Activated naive CD4-positive, alpha-beta T cell treated with anti-CD3 and anti-CD28 coated beads for 36 hours (primary cell): Measurements from ENCODE around the gene SLC35A1. TPM values are rescaled to one million over a fixed set of nuclear protein-coding genes. Genes with fewer than 3 reads are reported as not detected.

Experiments
- CTCF ChIA-PET: fragments of 350-600 bp; sonication (Branson Sonifier 250); formaldehyde crosslinking; loops from one replicate; lab custom pipeline; 2021; ENCODE audit warnings: antibody characterized with exemption; lab: Charles Lee
- DNase-seq: peaks from one replicate; pipeline ENCODE4 v3.0.0-alpha.2; 2020
- H3K27ac Mint-ChIP-seq: one replicate; pipeline ENCODE4 v1.8.0; 2021; ENCODE audit warnings: mild to moderate bottlenecking, mixed read lengths
- H3K27me3 Mint-ChIP-seq: one replicate; pipeline ENCODE4 v1.8.0; 2021; ENCODE audit warnings: low read depth, mixed read lengths
- H3K36me3 Mint-ChIP-seq: one replicate; pipeline ENCODE4 v1.8.0; 2021; ENCODE audit warnings: low read depth, mixed read lengths
- H3K4me1 Mint-ChIP-seq: one replicate; pipeline ENCODE4 v1.8.0; 2021; ENCODE audit warnings: low read depth, mixed read lengths
- H3K4me3 Mint-ChIP-seq: one replicate; pipeline ENCODE4 v1.8.0; 2021; ENCODE audit warnings: mild to moderate bottlenecking, moderate library complexity, mixed read lengths
- H3K9me3 Mint-ChIP-seq: one replicate; pipeline ENCODE4 v1.8.0; 2021; ENCODE audit warnings: mixed read lengths
- intact Hi-C: fragments of 100-400 bp; cut with micrococcal nuclease; formaldehyde crosslinking; loops from one replicate; pipeline ENCODE4 v1.15.1; 2023
- total RNA-seq, 2 experiments: library from RNA; stranded (reverse); gene quantifications; one replicate each; pipeline ENCODE4 v1.2.3, GENCODE V29; 2021

The SLC35A1 gene
- total RNA-seq, 2 experiments from 2014 or later, result 6.7 to 6.8 TPM

GRCh38 chr6:87538510-87539260 is 65.9 kb downstream of the SLC35A1 start:
- intact Hi-C loops, result no loop called here
- H3K4me3 Mint-ChIP-seq, result no peak overlapping the region
- H3K27ac Mint-ChIP-seq, result no peak overlapping the region
- DNase-seq, result no peak
- peaks cover 3% of the 10 kb centered on the region for H3K4me1 Mint-ChIP-seq
- CTCF ChIA-PET, result no interaction called here
- H3K27me3 Mint-ChIP-seq, result no peaks in the 10 kb centered on the region
- H3K36me3 Mint-ChIP-seq, result peaks cover 41% of the 10 kb centered on the region
- peaks cover 9% of the 10 kb centered on the region for H3K9me3 Mint-ChIP-seq

- CTCF ChIA-PET, result no interaction called here
- Mint-ChIP-seq H3K4me3 (no peak overlapping the region), H3K9me3 (peaks cover 9% of the 10 kb centered on the region), H3K27me3 (no peaks in the 10 kb centered on the region), H3K4me1 (peaks cover under 1% of the 10 kb centered on the region), H3K27ac (no peak overlapping the region), H3K36me3 (peaks cover 43% of the 10 kb centered on the region)
- no peak for DNase-seq
- intact Hi-C loops, result no loop called here
Measured at GRCh38 chr6:87539554-87539953, 66.8 kb downstream of the SLC35A1 start.

- H3K9me3 Mint-ChIP-seq, result peaks cover 9% of the 10 kb centered on the region
- CTCF ChIA-PET, result no interaction called here
- H3K27me3 Mint-ChIP-seq, result no peaks in the 10 kb centered on the region
- DNase-seq, result no peak
- H3K27ac Mint-ChIP-seq, result no peak overlapping the region
- no peak overlapping the region for H3K4me3 Mint-ChIP-seq
- intact Hi-C loops, result no loop called here
- no peaks in the 10 kb centered on the region for H3K4me1 Mint-ChIP-seq
- peaks cover 47% of the 10 kb centered on the region for H3K36me3 Mint-ChIP-seq
Measured at GRCh38 chr6:87540539-87540938, 67.8 kb downstream of the SLC35A1 start.

- Mint-ChIP-seq H3K36me3 (peaks cover 47% of the 10 kb centered on the region), H3K4me1 (no peaks in the 10 kb centered on the region)
- intact Hi-C loops, result no loop called here
Measured at GRCh38 chr6:87541041-87541440, 68.3 kb downstream of the SLC35A1 start.

GRCh38 chr6:87541744-87542143 is 69.0 kb downstream of the SLC35A1 start:
- Mint-ChIP-seq H3K27me3 (no peaks in the 10 kb centered on the region), H3K4me3 (no peak overlapping the region), H3K27ac (no peak overlapping the region), H3K9me3 (peaks cover 9% of the 10 kb centered on the region), H3K36me3 (peaks cover 47% of the 10 kb centered on the region), H3K4me1 (no peaks in the 10 kb centered on the region)
- no peak for DNase-seq
- CTCF ChIA-PET, result no interaction called here
- intact Hi-C loops, result no loop called here

More at GRCh38 chr6:87541041-87541440, 68.3 kb downstream of the SLC35A1 start:
- no peak for DNase-seq
- H3K27me3 Mint-ChIP-seq, result no peaks in the 10 kb centered on the region
- no peak overlapping the region for H3K4me3 Mint-ChIP-seq
- H3K9me3 Mint-ChIP-seq, result peaks cover 9% of the 10 kb centered on the region
- CTCF ChIA-PET, result no interaction called here
- H3K27ac Mint-ChIP-seq, result no peak overlapping the region

GRCh38 chr6:87543696-87544473 is 71.1 kb downstream of the SLC35A1 start:
- Mint-ChIP-seq H3K27me3 (no peaks in the 10 kb centered on the region), H3K9me3 (peaks cover 9% of the 10 kb centered on the region), H3K4me1 (no peaks in the 10 kb centered on the region), H3K36me3 (peaks cover 45% of the 10 kb centered on the region), H3K4me3 (no peak overlapping the region), H3K27ac (no peak overlapping the region)
- no peak for DNase-seq
- CTCF ChIA-PET, result interaction anchor here (0.7 to 1.1 kb wide), 2 partner anchors 11 to 29 kb away, joined by 3 read pairs; no protein-coding TSS in a partner anchor
- intact Hi-C loops, result no loop called here

- intact Hi-C loops, result no loop called here
- Mint-ChIP-seq H3K9me3 (peaks cover 8% of the 10 kb centered on the region), H3K27me3 (no peaks in the 10 kb centered on the region), H3K27ac (no peak overlapping the region), H3K36me3 (peaks cover 44% of the 10 kb centered on the region), H3K4me1 (no peaks in the 10 kb centered on the region), H3K4me3 (no peak overlapping the region)
- CTCF ChIA-PET, result no interaction called here
- no peak for DNase-seq
Measured at GRCh38 chr6:87544474-87544735, 71.6 kb downstream of the SLC35A1 start.

- Mint-ChIP-seq H3K27ac (peak overlapping the region; percentile 20), H3K4me1 (no peaks in the 10 kb centered on the region), H3K27me3 (no peaks in the 10 kb centered on the region), H3K4me3 (no peak overlapping the region), H3K36me3 (peaks cover 32% of the 10 kb centered on the region), H3K9me3 (no peaks in the 10 kb centered on the region)
- CTCF ChIA-PET, result no interaction called here
- intact Hi-C loops, result no loop called here
- DNase-seq, result no peak
Measured at GRCh38 chr6:87551799-87552198, 79.0 kb downstream of the SLC35A1 start.

GRCh38 chr6:87553159-87553765 is 80.5 kb downstream of the SLC35A1 start:
- H3K27ac Mint-ChIP-seq, result no peak overlapping the region
- H3K27me3 Mint-ChIP-seq, result no peaks in the 10 kb centered on the region
- CTCF ChIA-PET, result no interaction called here
- peaks cover 33% of the 10 kb centered on the region for H3K36me3 Mint-ChIP-seq
- intact Hi-C loops, result no loop called here
- no peaks in the 10 kb centered on the region for H3K4me1 Mint-ChIP-seq
- H3K9me3 Mint-ChIP-seq, result no peaks in the 10 kb centered on the region
- DNase-seq, result no peak
- no peak overlapping the region for H3K4me3 Mint-ChIP-seq

GRCh38 chr6:87555506-87555905 is 82.7 kb downstream of the SLC35A1 start:
- H3K9me3 Mint-ChIP-seq, result no peaks in the 10 kb centered on the region
- CTCF ChIA-PET, result no interaction called here
- H3K36me3 Mint-ChIP-seq, result peaks cover 27% of the 10 kb centered on the region
- no peaks in the 10 kb centered on the region for H3K4me1 Mint-ChIP-seq
- DNase-seq, result no peak
- no peak overlapping the region for H3K4me3 Mint-ChIP-seq
- no peak overlapping the region for H3K27ac Mint-ChIP-seq
- intact Hi-C loops, result no loop called here
- H3K27me3 Mint-ChIP-seq, result no peaks in the 10 kb centered on the region

- Mint-ChIP-seq H3K4me3 (no peak overlapping the region), H3K36me3 (peaks cover 22% of the 10 kb centered on the region), H3K27ac (no peak overlapping the region), H3K9me3 (no peaks in the 10 kb centered on the region), H3K4me1 (no peaks in the 10 kb centered on the region), H3K27me3 (no peaks in the 10 kb centered on the region)
- CTCF ChIA-PET, result interaction anchor here (0.5 kb wide), 1 partner anchor 13 kb away, joined by 4 read pairs; no protein-coding TSS in a partner anchor
- no peak for DNase-seq
- intact Hi-C loops, result no loop called here
Measured at GRCh38 chr6:87558446-87558845, 85.7 kb downstream of the SLC35A1 start.

- CTCF ChIA-PET, result no interaction called here
- no peak overlapping the region for H3K27ac Mint-ChIP-seq
- no peaks in the 10 kb centered on the region for H3K9me3 Mint-ChIP-seq
- no peak for DNase-seq
- H3K4me3 Mint-ChIP-seq, result no peak overlapping the region
- H3K36me3 Mint-ChIP-seq, result peaks cover 12% of the 10 kb centered on the region
- H3K27me3 Mint-ChIP-seq, result no peaks in the 10 kb centered on the region
- intact Hi-C loops, result no loop called here
- no peaks in the 10 kb centered on the region for H3K4me1 Mint-ChIP-seq
Measured at GRCh38 chr6:87561017-87561416, 88.2 kb downstream of the SLC35A1 start.
